ENCODE data around the gene RNF40. TPM values are rescaled to one million over a fixed set of nuclear protein-coding genes. Genes with fewer than 3 reads are reported as not detected.

RNF40 gene
- total RNA-seq, 1 experiment from 2014 or later, result 94.0 TPM

DNA sequence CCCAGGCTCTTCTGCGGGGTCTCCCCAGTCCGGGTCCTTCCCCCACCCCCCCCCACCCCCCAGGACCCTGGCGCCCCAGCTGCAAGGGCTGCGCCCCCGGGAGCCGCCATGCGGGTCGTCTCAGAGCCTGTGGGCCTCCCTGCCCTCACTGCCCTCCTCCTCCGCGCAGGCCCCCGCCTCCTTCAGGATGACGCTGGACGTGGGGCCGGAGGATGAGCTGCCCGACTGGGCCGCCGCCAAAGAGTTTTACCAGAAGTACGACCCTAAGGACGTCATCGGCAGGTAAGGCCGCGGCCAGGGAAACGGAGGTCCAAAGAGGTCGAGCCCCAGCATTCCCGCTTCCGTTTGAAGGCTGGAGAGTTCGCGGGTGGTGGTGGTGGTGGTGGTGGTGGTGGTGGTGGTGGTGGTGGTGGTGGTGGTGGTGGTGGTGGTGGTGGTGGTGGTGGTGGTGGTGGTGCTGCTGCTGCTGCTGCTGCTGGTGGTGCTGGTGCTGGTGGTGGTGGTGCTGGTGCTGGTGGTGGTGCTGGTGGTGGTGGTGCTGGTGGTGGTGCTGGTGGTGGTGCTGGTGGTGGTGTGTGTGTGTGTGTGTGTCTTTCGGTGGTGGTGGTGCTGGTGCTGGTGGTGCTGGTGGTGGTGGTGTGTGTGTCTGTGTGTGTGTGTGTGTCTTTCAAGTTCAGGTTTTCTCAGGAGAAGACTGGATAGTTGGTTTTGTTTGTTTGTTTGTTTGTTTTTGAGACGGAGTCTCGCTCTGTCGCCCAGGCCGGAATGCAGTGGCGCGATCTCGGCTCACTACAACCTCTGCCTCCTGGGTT lies 13.3 kb upstream of the RNF40 start:
- Histone ChIP-seq H3K36me3 (ENCODE audit: control insufficient read depth, insufficient read depth, low read length) (no peaks in the 10 kb centered on the region; the same call in 1 of the 2 replicates), H3K27me3 (replicated peaks; ENCODE audit: control insufficient read depth, insufficient read depth, low read length) (no peaks in the 10 kb centered on the region), H3K4me3 (ENCODE audit: low read depth, low read length) (peak overlapping the region; percentile 96), H3K9me3 (no peaks in the 10 kb centered on the region), H3K4me1 (peaks cover 11% of the 10 kb centered on the region)
- ChIA-PET POLR2A (interaction anchor here (0.6 to 2.5 kb wide), 11 partner anchors 9 to 319 kb away, joined by 3 to 10 read pairs (median 4); partner anchors contain the start of gene DCTPP1), CTCF (no interaction called here)
- peak overlapping the region; percentile 64 for H3K27ac Mint-ChIP-seq (ENCODE audit: unreplicated experiment)
- no peaks in the 10 kb centered on the region for H3K27me3 Mint-ChIP-seq (ENCODE audit: insufficient read depth, unreplicated experiment)
- peaks cover 60% of the 10 kb centered on the region for H3K36me3 Mint-ChIP-seq (ENCODE audit: insufficient read depth, unreplicated experiment)
- BruUV-seq (replicated peaks), result no TSS peak
- no peaks in the 10 kb centered on the region for H3K9me3 Mint-ChIP-seq (ENCODE audit: unreplicated experiment)
- H3K4me3 Mint-ChIP-seq (ENCODE audit: unreplicated experiment), result peak overlapping the region; percentile 68
- peaks cover 20% of the 10 kb centered on the region for H3K4me1 Mint-ChIP-seq (ENCODE audit: low read depth, unreplicated experiment)
- DNase-seq, result peak in 1 of 2 experiments; percentile 65
- intact Hi-C loops (cut with micrococcal nuclease; ENCODE audit: unreplicated experiment), result loop anchor here (1.0 to 10.0 kb wide), 4 partner anchors 14 to 172 kb away; partner anchors contain the start of genes CFAP119, FBRS, PRR14 and RNF40
- TF ChIP-seq, protein P1, sequence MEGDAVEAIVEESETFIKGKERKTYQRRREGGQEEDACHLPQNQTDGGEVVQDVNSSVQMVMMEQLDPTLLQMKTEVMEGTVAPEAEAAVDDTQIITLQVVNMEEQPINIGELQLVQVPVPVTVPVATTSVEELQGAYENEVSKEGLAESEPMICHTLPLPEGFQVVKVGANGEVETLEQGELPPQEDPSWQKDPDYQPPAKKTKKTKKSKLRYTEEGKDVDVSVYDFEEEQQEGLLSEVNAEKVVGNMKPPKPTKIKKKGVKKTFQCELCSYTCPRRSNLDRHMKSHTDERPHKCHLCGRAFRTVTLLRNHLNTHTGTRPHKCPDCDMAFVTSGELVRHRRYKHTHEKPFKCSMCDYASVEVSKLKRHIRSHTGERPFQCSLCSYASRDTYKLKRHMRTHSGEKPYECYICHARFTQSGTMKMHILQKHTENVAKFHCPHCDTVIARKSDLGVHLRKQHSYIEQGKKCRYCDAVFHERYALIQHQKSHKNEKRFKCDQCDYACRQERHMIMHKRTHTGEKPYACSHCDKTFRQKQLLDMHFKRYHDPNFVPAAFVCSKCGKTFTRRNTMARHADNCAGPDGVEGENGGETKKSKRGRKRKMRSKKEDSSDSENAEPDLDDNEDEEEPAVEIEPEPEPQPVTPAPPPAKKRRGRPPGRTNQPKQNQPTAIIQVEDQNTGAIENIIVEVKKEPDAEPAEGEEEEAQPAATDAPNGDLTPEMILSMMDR (IDR thresholded peaks at IDR 0.05; ENCODE audit: insufficient read depth in 1 of 2, low read depth in 1 of 2, low read length in 1 of 2, severe bottlenecking in 1 of 2, unreplicated experiment in 1 of 2), result no peak

DNA sequence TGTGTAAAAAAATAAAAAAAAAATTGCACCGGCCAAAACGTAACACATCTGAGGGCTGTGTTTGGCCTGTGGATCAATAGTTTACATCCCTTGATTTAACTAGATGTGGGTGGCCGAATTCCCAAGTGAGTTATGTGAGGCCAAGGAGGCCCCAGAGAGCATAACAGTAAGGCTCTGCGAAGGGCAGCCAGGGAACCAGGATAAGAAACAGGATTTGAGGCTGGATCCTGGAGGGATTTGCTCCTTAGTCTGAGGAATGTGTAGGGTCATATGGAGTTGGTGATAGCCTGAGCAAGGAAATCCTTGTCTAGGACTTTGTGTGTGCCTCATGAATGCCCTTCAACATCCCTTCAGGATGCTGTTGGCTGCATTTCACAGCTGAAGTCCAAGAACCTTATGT lies 11.9 kb upstream of the RNF40 start:
- intact Hi-C loops (cut with micrococcal nuclease; ENCODE audit: unreplicated experiment), result no loop called here
- TF ChIP-seq, protein P1 (IDR thresholded peaks at IDR 0.05; ENCODE audit: insufficient read depth in 1 of 2, low read depth in 1 of 2, low read length in 1 of 2, severe bottlenecking in 1 of 2, unreplicated experiment in 1 of 2), result no peak
- Histone ChIP-seq H3K9me3 (no peaks in the 10 kb centered on the region), H3K27me3 (replicated peaks; ENCODE audit: control insufficient read depth, insufficient read depth, low read length) (no peaks in the 10 kb centered on the region), H3K4me1 (peaks cover 11% of the 10 kb centered on the region), H3K4me3 (ENCODE audit: low read depth, low read length) (no peak overlapping the region), H3K36me3 (ENCODE audit: control insufficient read depth, insufficient read depth, low read length) (no peaks in the 10 kb centered on the region; the same call in 1 of the 2 replicates)
- DNase-seq, result no peak
- Mint-ChIP-seq H3K27ac (ENCODE audit: unreplicated experiment) (no peak overlapping the region), H3K9me3 (ENCODE audit: unreplicated experiment) (no peaks in the 10 kb centered on the region), H3K27me3 (ENCODE audit: insufficient read depth, unreplicated experiment) (no peaks in the 10 kb centered on the region), H3K36me3 (ENCODE audit: insufficient read depth, unreplicated experiment) (peaks cover 62% of the 10 kb centered on the region), H3K4me3 (ENCODE audit: unreplicated experiment) (no peak overlapping the region), H3K4me1 (ENCODE audit: low read depth, unreplicated experiment) (peaks cover 17% of the 10 kb centered on the region)
- ChIA-PET POLR2A (no interaction called here), CTCF (no interaction called here)
- BruUV-seq (replicated peaks), result no TSS peak

DNA sequence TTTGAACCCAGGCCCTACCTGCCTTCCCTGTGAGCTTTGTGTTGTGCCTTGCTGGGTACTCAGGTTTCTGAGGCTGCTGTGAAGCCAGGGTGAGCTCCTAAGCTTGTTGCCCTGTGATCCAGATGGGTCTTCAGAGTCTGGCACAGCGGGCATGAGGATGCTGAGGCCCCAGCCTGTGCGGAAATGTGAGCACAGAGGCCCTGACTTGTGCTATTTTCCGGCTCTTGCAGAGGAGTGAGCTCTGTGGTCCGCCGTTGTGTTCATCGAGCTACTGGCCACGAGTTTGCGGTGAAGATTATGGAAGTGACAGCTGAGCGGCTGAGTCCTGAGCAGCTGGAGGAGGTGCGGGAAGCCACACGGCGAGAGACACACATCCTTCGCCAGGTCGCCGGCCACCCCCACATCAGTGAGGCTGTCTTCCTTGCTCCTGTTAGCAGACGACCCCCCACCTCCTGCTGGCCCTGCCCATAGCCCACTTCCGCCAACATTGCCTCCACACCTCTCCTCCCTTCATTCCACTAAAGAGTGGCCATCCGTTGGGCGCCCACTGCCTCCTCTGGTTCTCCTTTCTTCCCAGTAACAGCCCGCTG lies 11.2 kb upstream of the RNF40 start:
- TF ChIP-seq, protein P1 (IDR thresholded peaks at IDR 0.05; ENCODE audit: insufficient read depth in 1 of 2, low read depth in 1 of 2, low read length in 1 of 2, severe bottlenecking in 1 of 2, unreplicated experiment in 1 of 2), result no peak
- ChIA-PET CTCF (no interaction called here), POLR2A (no interaction called here)
- Mint-ChIP-seq H3K36me3 (ENCODE audit: insufficient read depth, unreplicated experiment) (peaks cover 61% of the 10 kb centered on the region), H3K4me3 (ENCODE audit: unreplicated experiment) (no peak overlapping the region), H3K9me3 (ENCODE audit: unreplicated experiment) (no peaks in the 10 kb centered on the region), H3K27ac (ENCODE audit: unreplicated experiment) (no peak overlapping the region), H3K27me3 (ENCODE audit: insufficient read depth, unreplicated experiment) (no peaks in the 10 kb centered on the region), H3K4me1 (ENCODE audit: low read depth, unreplicated experiment) (peaks cover 13% of the 10 kb centered on the region)
- intact Hi-C loops (cut with micrococcal nuclease; ENCODE audit: unreplicated experiment), result no loop called here
- Histone ChIP-seq H3K4me1 (peaks cover 11% of the 10 kb centered on the region), H3K36me3 (ENCODE audit: control insufficient read depth, insufficient read depth, low read length) (no peaks in the 10 kb centered on the region; the same call in 1 of the 2 replicates), H3K4me3 (ENCODE audit: low read depth, low read length) (no peak overlapping the region), H3K27me3 (replicated peaks; ENCODE audit: control insufficient read depth, insufficient read depth, low read length) (no peaks in the 10 kb centered on the region), H3K9me3 (no peaks in the 10 kb centered on the region)
- DNase-seq, result no peak
- BruUV-seq (replicated peaks), result no TSS peak
